IMR-90 (cell line): ENCODE measurements around the gene SSR3. TPM values are rescaled to one million over a fixed set of nuclear protein-coding genes. Genes with fewer than 3 reads are reported as not detected.

Experiments used
- ATAC-seq: fragments of 200-7000 bp; cut with Tn5 transposase; 2 replicates; pipeline ENCODE4 v1.9.1; 2020; ENCODE audit warnings: low read depth, mild to moderate bottlenecking, moderate library complexity
- BruUV-seq: library from RNA; stranded (reverse); fragments of 400-500 nt; replicated peaks from 2 replicates; lab custom pipeline; 2021; lab: Mats Ljungman, UMichigan
- CTCF ChIA-PET: fragments of 300-600 bp; formaldehyde crosslinking; extraction: SDS; loops from one replicate; lab custom pipeline; 2021; ENCODE audit warnings: antibody characterized with exemption; lab: Yijun Ruan, JAX
- POLR2A ChIA-PET: fragments of 300-600 bp; sonication (Branson Sonifier 250); formaldehyde crosslinking; loops from one replicate; lab custom pipeline; 2022; ENCODE audit warnings: antibody characterized with exemption; ENCODE audit not compliant: unreplicated experiment; lab: Charles Lee
- DNase-seq: peaks from one replicate; pipeline ENCODE4 v3.0.0; 2013
- H2AFZ ChIP-seq: replicated peaks from 2 replicates; pipeline ENCODE3; 2013; ENCODE audit warnings: low read length, mild to moderate bottlenecking; ENCODE audit not compliant: poor library complexity
- H2AK5ac ChIP-seq: 2 replicates; pipeline ENCODE4 v1.6.1; 2013; ENCODE audit warnings: low read depth, low read length, inconsistent platforms
- H2AK9ac ChIP-seq: replicated peaks from 2 replicates; pipeline ENCODE3; 2013; ENCODE audit warnings: mild to moderate bottlenecking, low read depth, low read length, moderate library complexity; ENCODE audit not compliant: poor library complexity
- H2BK120ac ChIP-seq: 2 replicates; pipeline ENCODE4 v1.6.1; 2013; ENCODE audit warnings: low read depth, low read length, inconsistent platforms
- H2BK15ac ChIP-seq: 3 replicates; pipeline ENCODE4 v1.6.1; 2013; ENCODE audit warnings: low read depth, low read length, inconsistent platforms
- H2BK20ac ChIP-seq: 2 replicates; pipeline ENCODE4 v1.6.1; 2013; ENCODE audit warnings: low read depth, mild to moderate bottlenecking, inconsistent platforms, low read length, moderate library complexity
- H2BK5ac ChIP-seq: 2 replicates; pipeline ENCODE4 v1.6.1; 2013; ENCODE audit warnings: mild to moderate bottlenecking, low read depth, low read length, inconsistent platforms; ENCODE audit not compliant: poor library complexity, severe bottlenecking
- H3K14ac ChIP-seq: replicated peaks from 2 replicates; pipeline ENCODE4 v1.6.1; 2013; ENCODE audit warnings: low read depth, low read length, inconsistent platforms
- H3K18ac ChIP-seq: 2 replicates; pipeline ENCODE4 v1.6.1; 2013; ENCODE audit warnings: low read depth, low read length, control low read depth
- H3K23ac ChIP-seq: 2 replicates; pipeline ENCODE4 v1.6.1; 2013; ENCODE audit warnings: low read depth, low read length, inconsistent platforms
- H3K27ac ChIP-seq: 2 replicates; pipeline ENCODE4 v1.5.1; 2013; ENCODE audit warnings: mild to moderate bottlenecking, control low read depth, low read length; ENCODE audit not compliant: insufficient read depth
- H3K27me3 ChIP-seq: 2 replicates; pipeline ENCODE4 v1.6.1; 2013; ENCODE audit warnings: low read length; ENCODE audit not compliant: control insufficient read depth, insufficient read depth
- H3K36me3 ChIP-seq: 2 replicates; pipeline ENCODE4 v1.6.1; 2013; ENCODE audit warnings: low read length, mixed read lengths; ENCODE audit not compliant: control insufficient read depth, insufficient read depth
- H3K4ac ChIP-seq: 2 replicates; pipeline ENCODE4 v1.6.1; 2013; ENCODE audit warnings: low read depth, low read length, inconsistent platforms
- H3K4me1 ChIP-seq: 2 replicates; pipeline ENCODE4 v1.6.1; 2013; ENCODE audit warnings: low read length, mixed read lengths; ENCODE audit not compliant: control insufficient read depth, insufficient read depth
- H3K4me2 ChIP-seq: 2 replicates; pipeline ENCODE4 v1.6.1; 2013; ENCODE audit warnings: low read depth, mild to moderate bottlenecking, control low read depth, low read length, moderate library complexity
- H3K4me3 ChIP-seq: 2 replicates; pipeline ENCODE4 v1.5.1; 2013; ENCODE audit warnings: low read depth, mild to moderate bottlenecking, control low read depth, low read length, moderate library complexity; ENCODE audit not compliant: insufficient read depth
- H3K56ac ChIP-seq: 2 replicates; pipeline ENCODE4 v1.6.1; 2013; ENCODE audit warnings: low read length, inconsistent platforms; ENCODE audit not compliant: insufficient read depth; ENCODE audit errors: extremely low read depth
- H3K79me1 ChIP-seq, 2 experiments: 2 replicates each; pipeline ENCODE4 v1.6.1; 2013; ENCODE audit warnings: low read length in 2 of 2, inconsistent platforms in 1 of 2, low read depth in 1 of 2
- H3K9ac ChIP-seq: 2 replicates; pipeline ENCODE4 v1.6.1; 2013; ENCODE audit warnings: low read depth, low read length, control low read depth
- H3K9me1 ChIP-seq: 2 replicates; pipeline ENCODE4 v1.6.1; 2013; ENCODE audit warnings: low read length, inconsistent platforms; ENCODE audit not compliant: insufficient read depth
- H3K9me3 ChIP-seq: 2 replicates; pipeline ENCODE4 v1.6.1; 2013; ENCODE audit warnings: low read length; ENCODE audit not compliant: control insufficient read depth, insufficient read depth
- H4K20me1 ChIP-seq: 2 replicates; pipeline ENCODE4 v1.6.1; 2013; ENCODE audit warnings: low read length, inconsistent platforms; ENCODE audit not compliant: insufficient read depth
- H4K5ac ChIP-seq: 2 replicates; pipeline ENCODE4 v1.6.1; 2013; ENCODE audit warnings: mild to moderate bottlenecking, low read depth, low read length, control low read depth
- H4K8ac ChIP-seq, 2 experiments: 2 replicates each; pipeline ENCODE4 v1.6.1; 2013; ENCODE audit warnings: low read depth in 2 of 2, low read length in 2 of 2, control low read depth in 1 of 2, inconsistent platforms in 1 of 2
- H4K91ac ChIP-seq: 2 replicates; pipeline ENCODE4 v1.6.1; 2013; ENCODE audit warnings: low read depth, low read length, inconsistent platforms; ENCODE audit not compliant: insufficient read depth
- BHLHE40 ChIP-seq: fragments of 150-350 bp; IDR thresholded peaks from 2 replicates; pipeline ENCODE4 v1.6.1; 2016; ENCODE audit warnings: mild to moderate bottlenecking, low read depth, low read length
- CEBPB ChIP-seq: IDR thresholded peaks from 2 replicates; pipeline ENCODE4 v1.6.1; 2012; ENCODE audit warnings: low read depth, low read length, improper control_type of control experiment
- CHD1 ChIP-seq: IDR thresholded peaks from 2 replicates; pipeline ENCODE4 v1.6.1; 2012; ENCODE audit warnings: low read depth, low read length, improper control_type of control experiment
- ELK1 ChIP-seq: fragments of 150-350 bp; IDR thresholded peaks from 2 replicates; pipeline ENCODE4 v1.6.1; 2016; ENCODE audit warnings: low read depth, mild to moderate bottlenecking, low read length, moderate library complexity, borderline replicate concordance
- FOS ChIP-seq: fragments of 150-350 bp; IDR thresholded peaks from 2 replicates; pipeline ENCODE4 v1.6.1; 2016; ENCODE audit warnings: low read depth, low read length
- MAFK ChIP-seq: IDR thresholded peaks from 2 replicates; pipeline ENCODE4 v1.6.1; 2012; ENCODE audit warnings: low read depth, low read length, improper control_type of control experiment
- MAZ ChIP-seq: IDR thresholded peaks from 2 replicates; pipeline ENCODE4 v1.6.1; 2012; ENCODE audit warnings: low read depth, mild to moderate bottlenecking, low read length, improper control_type of control experiment, moderate library complexity, borderline replicate concordance
- MXI1 ChIP-seq: IDR thresholded peaks from 2 replicates; pipeline ENCODE4 v1.6.1; 2012; ENCODE audit warnings: low read depth, mild to moderate bottlenecking, low read length, moderate library complexity, borderline replicate concordance
- NFE2L2 ChIP-seq: fragments of 150-350 bp; IDR thresholded peaks from 2 replicates; pipeline ENCODE4 v1.6.1; 2016; ENCODE audit warnings: low read depth, mild to moderate bottlenecking, low read length
- POLR2A ChIP-seq: IDR thresholded peaks from 2 replicates; pipeline ENCODE4 v1.6.1; 2012; ENCODE audit warnings: mild to moderate bottlenecking, low read depth, low read length
- RAD21 ChIP-seq: IDR thresholded peaks from 2 replicates; pipeline ENCODE4 v1.6.1; 2012; ENCODE audit warnings: low read length, improper control_type of control experiment
- RCOR1 ChIP-seq: IDR thresholded peaks from 2 replicates; pipeline ENCODE4 v1.6.1; 2012; ENCODE audit warnings: mild to moderate bottlenecking, low read length, improper control_type of control experiment; ENCODE audit not compliant: insufficient replicate concordance
- RFX5 ChIP-seq: IDR thresholded peaks from 2 replicates; pipeline ENCODE4 v1.8.0; 2012; ENCODE audit warnings: low read depth, mild to moderate bottlenecking, low read length, moderate library complexity
- SMC3 ChIP-seq: fragments of 150-350 bp; IDR thresholded peaks from 2 replicates; pipeline ENCODE4 v1.6.1; 2016; ENCODE audit warnings: low read depth, mild to moderate bottlenecking, antibody characterized with exemption, low read length, moderate library complexity
- WGBS, 2 experiments: methylation state at CpG; one replicate each; pipeline versions ENCODE4 v1.1.5 to v1.1.7; 2013; ENCODE audit warnings: missing lambda C conversion rate in 2 of 2; ENCODE audit not compliant: insufficient read length in 1 of 2; ENCODE audit errors: extremely low coverage in 2 of 2; 5-methylcytosine and 5-hydroxymethylcytosine counted together
- dilution Hi-C: fragments of 300-500 bp; cut with HindIII; formaldehyde crosslinking; loops from one replicate; pipeline ENCODE4 v1.14.3; 2018; ENCODE audit warnings: low sequenced_read_pairs; ENCODE audit not compliant: unreplicated experiment
- in situ Hi-C: fragments of 300-500 bp; cut with MboI; formaldehyde crosslinking; loops from 3 replicates; pipeline ENCODE4 v1.14.3; 2019; ENCODE audit warnings: low sequenced_read_pairs, inconsistent platforms, mixed read lengths
- intact Hi-C: fragments of 100-400 bp; cut with micrococcal nuclease; formaldehyde crosslinking; loops from 2 replicates; pipeline ENCODE4 v1.10.0; 2022
- polyA plus RNA-seq, 3 experiments: library from polyadenylated mRNA; depleted of rRNA; stranded (reverse); fragments of >200 nt; gene quantifications; 2 replicates each; pipeline ENCODE4 v1.2.3, GENCODE V29; 2012; ENCODE audit warnings: low replicate concordance in 1 of 3
- total RNA-seq: library from RNA; depleted of rRNA; stranded (reverse); fragments of >200 nt; gene quantifications from 2 replicates; pipeline ENCODE4 v1.2.3, GENCODE V29; 2012
- TF ChIP-seq, protein P1 (sequence below): conservative IDR thresholded peaks from 2 replicates; pipeline ENCODE4 v1.5.1; 2012; ENCODE audit warnings: mild to moderate bottlenecking, low read depth, low read length, improper control_type of control experiment
- TF ChIP-seq, protein P2 (sequence below): fragments of 150-350 bp; IDR thresholded peaks from 2 replicates; pipeline ENCODE4 v1.6.1; 2017; ENCODE audit warnings: mild to moderate bottlenecking, antibody characterized with exemption, low read length, low read depth

Gene SSR3
- total and polyA plus RNA-seq, 2 of the 4 experiments (the other 2 are of a cell fraction) = 246 to 608 TPM

- Histone ChIP-seq H2BK15ac (no peak overlapping the region), H3K4me1 (peaks cover 10% of the 10 kb centered on the region), H3K4ac (no peak overlapping the region), H3K4me2 (no peak overlapping the region), H3K14ac (no peak overlapping the region), H4K5ac (no peak overlapping the region), H3K9me3 (no peaks in the 10 kb centered on the region), H3K27ac (no peak overlapping the region), H3K18ac (no peak overlapping the region), H2BK20ac (no peak overlapping the region), H3K36me3 (peaks cover 21% of the 10 kb centered on the region), H2AK9ac (no peak overlapping the region), H4K8ac (no peak overlapping the region), H2BK120ac (no peak overlapping the region), H3K27me3 (no peaks in the 10 kb centered on the region), H2BK5ac (no peak overlapping the region), H3K9ac (no peak overlapping the region), H3K4me3 (no peak overlapping the region), H3K9me1 (peaks cover 10% of the 10 kb centered on the region), H3K23ac (no peak overlapping the region), H3K56ac (no peak overlapping the region), H4K20me1 (peaks cover 31% of the 10 kb centered on the region; the same call in 1 of the 2 replicates), H2AFZ (no peak overlapping the region), H3K79me1 (peaks cover 25 to 33% of the 10 kb centered on the region in 2 experiments), H4K91ac (no peak overlapping the region), H2AK5ac (no peak overlapping the region)
- no peak for ATAC-seq
- TF ChIP-seq POLR2A = no peak
- TF ChIP-seq CEBPB = no peak
- no peak for TF ChIP-seq MXI1
- no peak for TF ChIP-seq BHLHE40
- TF ChIP-seq MAZ = no peak
- TF ChIP-seq FOS = no peak
- no peak for TF ChIP-seq SMC3
- no peak for TF ChIP-seq RAD21
- TF ChIP-seq, protein P1, sequence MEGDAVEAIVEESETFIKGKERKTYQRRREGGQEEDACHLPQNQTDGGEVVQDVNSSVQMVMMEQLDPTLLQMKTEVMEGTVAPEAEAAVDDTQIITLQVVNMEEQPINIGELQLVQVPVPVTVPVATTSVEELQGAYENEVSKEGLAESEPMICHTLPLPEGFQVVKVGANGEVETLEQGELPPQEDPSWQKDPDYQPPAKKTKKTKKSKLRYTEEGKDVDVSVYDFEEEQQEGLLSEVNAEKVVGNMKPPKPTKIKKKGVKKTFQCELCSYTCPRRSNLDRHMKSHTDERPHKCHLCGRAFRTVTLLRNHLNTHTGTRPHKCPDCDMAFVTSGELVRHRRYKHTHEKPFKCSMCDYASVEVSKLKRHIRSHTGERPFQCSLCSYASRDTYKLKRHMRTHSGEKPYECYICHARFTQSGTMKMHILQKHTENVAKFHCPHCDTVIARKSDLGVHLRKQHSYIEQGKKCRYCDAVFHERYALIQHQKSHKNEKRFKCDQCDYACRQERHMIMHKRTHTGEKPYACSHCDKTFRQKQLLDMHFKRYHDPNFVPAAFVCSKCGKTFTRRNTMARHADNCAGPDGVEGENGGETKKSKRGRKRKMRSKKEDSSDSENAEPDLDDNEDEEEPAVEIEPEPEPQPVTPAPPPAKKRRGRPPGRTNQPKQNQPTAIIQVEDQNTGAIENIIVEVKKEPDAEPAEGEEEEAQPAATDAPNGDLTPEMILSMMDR = no peak
- no peak for TF ChIP-seq RFX5
- TF ChIP-seq RCOR1 = no peak
- no peak for TF ChIP-seq ELK1
- no peak for TF ChIP-seq NFE2L2
- TF ChIP-seq MAFK = no peak
- no peak for TF ChIP-seq CHD1
- TF ChIP-seq, protein P2, sequence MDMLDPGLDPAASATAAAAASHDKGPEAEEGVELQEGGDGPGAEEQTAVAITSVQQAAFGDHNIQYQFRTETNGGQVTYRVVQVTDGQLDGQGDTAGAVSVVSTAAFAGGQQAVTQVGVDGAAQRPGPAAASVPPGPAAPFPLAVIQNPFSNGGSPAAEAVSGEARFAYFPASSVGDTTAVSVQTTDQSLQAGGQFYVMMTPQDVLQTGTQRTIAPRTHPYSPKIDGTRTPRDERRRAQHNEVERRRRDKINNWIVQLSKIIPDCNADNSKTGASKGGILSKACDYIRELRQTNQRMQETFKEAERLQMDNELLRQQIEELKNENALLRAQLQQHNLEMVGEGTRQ = no peak
- POLR2A ChIA-PET = no interaction called here
- DNase-seq = no peak
- in situ Hi-C loops = loop anchor here (25.0 kb wide), 1 partner anchor 297 kb away; the partner anchor contains the start of gene LEKR1
- CTCF ChIA-PET = no interaction called here
- WGBS, 2 experiments = no CpG with 5 or more reads among the region's 1 CpG
- dilution Hi-C loops = no loop called here
- intact Hi-C loops = loop anchor here (5.0 kb wide), 2 partner anchors 277 to 547 kb away; no protein-coding TSS in a partner anchor
- BruUV-seq = no TSS peak
These were observed 15.1 kb downstream of the SSR3 start for GRCh38 chr3:156539802-156540201.
